ENCODE results near the gene COL11A2. TPM values are rescaled to one million over a fixed set of nuclear protein-coding genes. Genes with fewer than 3 reads are reported as not detected.

COL11A2 gene
- total RNA-seq, 1 experiment from 2014 or later = 7.6 TPM

GRCh38 chr6:33114406-33114805 lies 77.9 kb downstream of the COL11A2 start (continued):
- TF ChIP-seq POLR2A (IDR thresholded peaks at IDR 0.05; ENCODE audit: borderline replicate concordance, extremely low read depth, insufficient read depth, insufficient read length) (no peak), ZBTB33 (IDR thresholded peaks at IDR 0.05; ENCODE audit: extremely low read depth, insufficient replicate concordance, low read length) (no peak)

GRCh38 chr6:33113755-33114154 lies 78.5 kb downstream of the COL11A2 start:
- ChIA-PET CTCF (no interaction called here), POLR2A (interaction anchor here (0.7 kb wide), 1 partner anchor 143 kb away, joined by 4 read pairs; no protein-coding TSS in a partner anchor), RAD21 (ENCODE audit: low non-redundant PET in 1 of 2, low total read pairs in 2 of 2, uncharacterized antibody in 2 of 2, unreplicated experiment in 2 of 2) (no interaction called here)
- no peak for TF ChIP-seq CTCF (IDR thresholded peaks at IDR 0.05 in 2 of 3, conservative IDR thresholded peaks at IDR 0.05 in 1 of 3; ENCODE audit: borderline replicate concordance in 1 of 3, insufficient read depth in 1 of 3, low read depth in 2 of 3, low read length in 2 of 3)
- no peak for TF ChIP-seq ZNF274 (IDR thresholded peaks at IDR 0.05; ENCODE audit: low read depth, low read length)
- TF ChIP-seq CBX3 (IDR thresholded peaks at IDR 0.05; ENCODE audit: low read depth) = no peak
- no peaks in the 10 kb centered on the region for H3K9me3 ChIP-seq (ENCODE audit: control insufficient read depth in 1 of 2, insufficient read depth in 1 of 2, low read depth in 1 of 2, low read length in 2 of 2)
- no peaks in the 10 kb centered on the region for H3K36me3 ChIP-seq (ENCODE audit: control insufficient read depth in 1 of 2, insufficient read depth in 2 of 2, low read length in 2 of 2)
- H4K20me1 ChIP-seq (ENCODE audit: insufficient read depth) = no peaks in the 10 kb centered on the region
- no peak overlapping the region for H3K9ac ChIP-seq (ENCODE audit: low read length)
- H3K4me1 ChIP-seq (ENCODE audit: control insufficient read depth in 1 of 2, insufficient read depth in 2 of 2, low read length in 2 of 2) = no peaks in the 10 kb centered on the region; a peak in 2 of 4 replicates
- ATAC-seq (no peak), DNase-seq (ENCODE audit: low read depth, low spot score) (no peak)
- H3K9me2 ChIP-seq (ENCODE audit: insufficient read depth) = no peaks in the 10 kb centered on the region
- no peak overlapping the region for H3K27ac ChIP-seq (ENCODE audit: low read depth, low read length)
- H3K4me2 ChIP-seq (ENCODE audit: low read length) = no peak overlapping the region
- H3K27me3 ChIP-seq (ENCODE audit: insufficient read depth, low read length) = peaks cover 20% of the 10 kb centered on the region; the same call in 1 of the 2 replicates
- H3K4me3 ChIP-seq (replicated peaks in 1 of 2; ENCODE audit: low read depth in 1 of 2, low read length in 2 of 2) = no peak overlapping the region
- H2AFZ ChIP-seq (ENCODE audit: low read depth, low read length, poor library complexity, severe bottlenecking) = no peak overlapping the region
- H3K79me2 ChIP-seq (ENCODE audit: insufficient read depth, low read length) = no peaks in the 10 kb centered on the region
- intact Hi-C loops (cut with micrococcal nuclease) = no loop called here
- no TSS peak for BruUV-seq (replicated peaks)

MicroRNA genes within 50 kb of the gene (microRNA counts, 767-probe panel; counts per million panel counts)
- microRNA hsa-miR-219-1-3p = not detected
- microRNA hsa-miR-219-5p = not detected

Small RNAs within 50 kb of the gene (microRNA-seq; reads per million reads assigned to microRNA genes)
- 14.1 reads per million, percentile 34 among the genes with 10 or more reads in this experiment for gene MIR219A1 (ENCODE audit: borderline number of aligned reads)

Other genes starting within 250 kb of the COL11A2 start
- 12.1 TPM for gene HLA-DMA, start 239.4 kb downstream of the COL11A2 start, total RNA-seq (2021; ENCODE audit: unreplicated experiment)
- gene BRD2, start 223.9 kb downstream of the COL11A2 start, total RNA-seq (2021; ENCODE audit: unreplicated experiment) = 260 TPM
- 0.39 TPM for gene HLA-DOA, start 182.9 kb downstream of the COL11A2 start, total RNA-seq (2021; ENCODE audit: unreplicated experiment)
- gene HLA-DPA1, start 118.8 kb downstream of the COL11A2 start, total RNA-seq (2021; ENCODE audit: unreplicated experiment) = 0.89 TPM
- gene HLA-DPB1, start 116.5 kb downstream of the COL11A2 start, total RNA-seq (2021; ENCODE audit: unreplicated experiment) = 1.5 TPM
- gene RXRB, start 8.2 kb upstream of the COL11A2 start, total RNA-seq (2021; ENCODE audit: unreplicated experiment) = 49.9 TPM
- 130 TPM for gene SLC39A7, start 8.4 kb upstream of the COL11A2 start, total RNA-seq (2021; ENCODE audit: unreplicated experiment)
- gene HSD17B8, start 12.2 kb upstream of the COL11A2 start, total RNA-seq (2021; ENCODE audit: unreplicated experiment) = 22.0 TPM
- gene RING1, start 16.0 kb upstream of the COL11A2 start, total RNA-seq (2021; ENCODE audit: unreplicated experiment) = 45.9 TPM
- gene VPS52, start 79.4 kb upstream of the COL11A2 start, total RNA-seq (2021; ENCODE audit: unreplicated experiment) = 58.2 TPM
- gene RPS18, start 79.6 kb upstream of the COL11A2 start, total RNA-seq (2021; ENCODE audit: unreplicated experiment) = 4,062 TPM
- gene B3GALT4, start 84.7 kb upstream of the COL11A2 start, total RNA-seq (2021; ENCODE audit: unreplicated experiment) = 1.9 TPM
- 90.6 TPM for gene WDR46, start 96.8 kb upstream of the COL11A2 start, total RNA-seq (2021; ENCODE audit: unreplicated experiment)
- gene PFDN6, start 97.1 kb upstream of the COL11A2 start, total RNA-seq (2021; ENCODE audit: unreplicated experiment) = 90.5 TPM
- 53.4 TPM for gene RGL2, start 106.5 kb upstream of the COL11A2 start, total RNA-seq (2021; ENCODE audit: unreplicated experiment)
- 80.1 TPM for gene TAPBP, start 121.6 kb upstream of the COL11A2 start, total RNA-seq (2021; ENCODE audit: unreplicated experiment)
- 11.7 TPM for gene ZBTB22, start 125.3 kb upstream of the COL11A2 start, total RNA-seq (2021; ENCODE audit: unreplicated experiment)
- 64.9 TPM for gene DAXX, start 130.5 kb upstream of the COL11A2 start, total RNA-seq (2021; ENCODE audit: unreplicated experiment)
- 84.7 TPM for gene KIFC1, start 199.4 kb upstream of the COL11A2 start, total RNA-seq (2021; ENCODE audit: unreplicated experiment)
- 40.2 TPM for gene PHF1, start 218.5 kb upstream of the COL11A2 start, total RNA-seq (2021; ENCODE audit: unreplicated experiment)
- gene CUTA, start 225.6 kb upstream of the COL11A2 start, total RNA-seq (2021; ENCODE audit: unreplicated experiment) = 186 TPM
- 11.5 TPM for gene SYNGAP1, start 227.6 kb upstream of the COL11A2 start, total RNA-seq (2021; ENCODE audit: unreplicated experiment)